Activated T-helper 1 cell treated with anti-CD3 and anti-CD28 coated beads, Interleukin-2, amount 50 U/mL, for 16 hours (primary cell): ENCODE results near the gene SH3BP2.

Source experiments
- DNase-seq, 2 donors: peaks; one replicate each; pipeline ENCODE4 v3.0.0-alpha.2; 2020; ENCODE audit warnings: low read depth in 1 of 2, low spot score in 1 of 2

Gene SH3BP2

GRCh38 chr4:2817701-2818350, 24.9 kb downstream of the SH3BP2 start:
- DNase-seq, result no peak

- DNase-seq, result no peak
Measured at GRCh38 chr4:2818351-2818939, 25.6 kb downstream of the SH3BP2 start.

- no peak for DNase-seq
Measured at GRCh38 chr4:2819244-2820215, 26.6 kb downstream of the SH3BP2 start.

- no peak for DNase-seq
Measured at GRCh38 chr4:2820216-2820982, 27.5 kb downstream of the SH3BP2 start.

- DNase-seq, result no peak
Measured at GRCh38 chr4:2822461-2823300, 29.8 kb downstream of the SH3BP2 start.

- no peak for DNase-seq
Measured at GRCh38 chr4:2823301-2823670, 30.4 kb downstream of the SH3BP2 start.

- DNase-seq, result no peak
Measured at GRCh38 chr4:2823671-2824328, 30.9 kb downstream of the SH3BP2 start.

GRCh38 chr4:2824329-2824835, 31.5 kb downstream of the SH3BP2 start:
- no peak for DNase-seq

- DNase-seq, result no peak
Measured at GRCh38 chr4:2824836-2825381, 32.0 kb downstream of the SH3BP2 start.

- DNase-seq, result no peak
Measured at GRCh38 chr4:2825740-2826139, 32.9 kb downstream of the SH3BP2 start.

GRCh38 chr4:2827071-2827873, 34.4 kb downstream of the SH3BP2 start:
- DNase-seq, result no peak

GRCh38 chr4:2827874-2828751, 35.2 kb downstream of the SH3BP2 start:
- DNase-seq, result no peak

- DNase-seq, result no peak
Measured at GRCh38 chr4:2828758-2829181, 35.9 kb downstream of the SH3BP2 start.

GRCh38 chr4:2829321-2829932, 36.5 kb downstream of the SH3BP2 start:
- no peak for DNase-seq

GRCh38 chr4:2829933-2830451, 37.1 kb downstream of the SH3BP2 start:
- DNase-seq, result no peak

GRCh38 chr4:2830632-2831610, 38.0 kb downstream of the SH3BP2 start:
- no peak for DNase-seq
